ENCODE measurements around the gene INS.
"Not testable (repeated sequence)": the region's sequence is repeated elsewhere in the genome, so short reads cannot be mapped to it uniquely, and the experiment has no call there.

INS gene

DNA sequence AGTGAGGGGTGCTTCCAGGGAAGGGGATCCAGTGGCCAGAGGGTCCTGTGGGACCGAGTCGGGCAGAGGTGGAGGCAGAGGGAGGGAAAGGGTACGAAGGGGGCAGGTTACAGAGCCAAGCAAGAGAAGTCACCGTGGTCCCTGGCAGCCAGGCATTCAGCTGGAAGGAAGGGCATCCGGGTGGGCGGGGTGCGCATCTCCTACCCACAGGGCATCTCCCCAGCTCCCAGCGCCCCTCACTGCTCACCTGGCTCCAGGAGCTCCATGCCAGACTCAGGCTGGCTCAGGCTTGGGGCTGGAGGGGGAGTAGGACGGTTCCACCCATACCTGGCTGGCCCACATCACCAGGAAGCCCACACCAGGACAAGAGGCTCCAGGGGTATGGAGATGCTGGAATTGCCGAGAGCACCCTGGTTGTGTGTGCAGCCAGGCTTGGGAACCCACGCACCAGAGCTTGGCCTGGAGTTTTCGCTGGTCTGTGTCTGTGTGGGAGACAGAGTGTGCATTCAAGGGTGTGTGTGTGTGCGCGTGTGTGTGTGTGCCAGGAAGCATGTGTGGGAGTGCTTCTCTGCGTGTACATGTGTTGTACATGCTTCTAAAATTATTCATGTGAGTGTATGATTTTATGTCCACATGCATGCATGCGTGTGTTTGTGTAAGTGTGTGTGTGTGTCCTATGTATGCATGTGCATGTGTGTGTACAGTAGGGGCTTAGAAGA, 17.2 kb upstream of the INS start:
- H3K9me3 Mint-ChIP-seq, H3K27ac Mint-ChIP-seq, ATAC-seq, H3K4me1 Mint-ChIP-seq, H3K4me3 Mint-ChIP-seq, H3K36me3 Mint-ChIP-seq: not testable (repeated sequence)
- peaks cover 24% of the 10 kb centered on the region for H3K27me3 Mint-ChIP-seq

DNA sequence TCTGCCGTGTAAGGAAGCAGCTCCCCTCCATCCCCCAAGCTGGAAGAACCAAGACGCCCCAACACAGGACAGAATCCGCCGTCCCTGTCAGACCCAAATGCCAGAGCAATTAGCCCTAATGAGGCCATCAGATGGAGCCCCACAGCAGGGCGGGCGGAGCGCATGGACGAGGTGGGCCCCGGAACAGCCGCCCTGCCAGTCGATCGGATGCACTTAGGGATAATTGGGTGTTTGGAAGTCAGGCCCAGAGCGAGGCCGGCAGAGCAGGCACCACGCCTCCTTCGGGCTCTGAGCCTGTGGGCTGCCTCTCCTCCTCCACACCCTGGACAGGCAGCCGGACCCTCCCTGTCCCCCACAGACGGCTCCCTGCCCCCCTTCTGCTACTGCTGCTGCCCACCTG, 16.1 kb upstream of the INS start:
- Mint-ChIP-seq H3K9me3 (no peaks in the 10 kb centered on the region), H3K27me3 (peaks cover 29% of the 10 kb centered on the region), H3K4me1 (no peaks in the 10 kb centered on the region), H3K27ac (no peak overlapping the region), H3K36me3 (no peaks in the 10 kb centered on the region), H3K4me3 (no peak overlapping the region)
- ATAC-seq: no peak

DNA sequence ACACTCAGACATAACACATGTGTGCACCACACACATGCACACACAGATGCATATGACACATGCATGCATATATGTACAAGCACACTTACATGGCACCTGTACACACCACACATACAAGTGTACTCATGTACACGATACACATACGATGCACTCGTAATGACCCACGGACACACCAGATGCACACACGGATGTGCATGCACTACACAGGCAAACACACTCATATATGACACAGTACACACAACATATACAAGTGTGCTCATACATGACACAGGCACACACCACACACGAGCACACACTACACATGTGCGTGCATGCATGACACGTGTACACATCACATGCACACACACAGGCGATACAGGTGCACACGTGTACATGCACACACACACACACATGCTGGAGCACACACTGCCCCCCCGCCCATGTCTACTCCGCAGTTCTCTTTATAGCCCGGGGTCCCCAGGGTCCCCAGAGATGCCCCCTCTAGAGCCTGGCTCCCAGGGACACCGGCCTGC, 15.4 kb upstream of the INS start:
- no peaks in the 10 kb centered on the region for H3K4me1 Mint-ChIP-seq
- H3K27me3 Mint-ChIP-seq: peaks cover 29% of the 10 kb centered on the region
- H3K4me3 Mint-ChIP-seq: no peak overlapping the region
- H3K36me3 Mint-ChIP-seq: no peaks in the 10 kb centered on the region
- H3K9me3 Mint-ChIP-seq: no peaks in the 10 kb centered on the region
- H3K27ac Mint-ChIP-seq: no peak overlapping the region
- no peak for ATAC-seq

DNA sequence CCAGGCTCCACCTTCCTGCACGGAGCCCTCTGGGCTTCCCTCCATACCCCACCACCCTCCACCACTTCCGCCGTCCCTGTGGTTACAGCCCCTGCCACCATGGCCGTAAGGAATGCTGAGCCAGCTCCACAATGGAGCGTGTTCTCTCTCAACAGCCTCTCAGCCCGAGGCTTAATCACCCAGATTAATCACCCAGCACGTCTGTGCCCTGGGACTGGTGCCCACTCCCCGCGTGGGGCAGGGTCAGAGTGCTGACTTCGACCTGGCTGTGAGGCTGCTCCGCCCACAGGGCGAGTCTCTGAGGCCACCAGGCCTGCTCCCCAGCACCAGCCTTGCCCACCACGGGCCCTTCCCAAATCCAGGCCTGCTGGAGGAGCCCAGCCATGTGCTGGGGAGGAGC, 14.7 kb upstream of the INS start:
- H3K4me3 Mint-ChIP-seq: no peak overlapping the region
- peaks cover 23% of the 10 kb centered on the region for H3K27me3 Mint-ChIP-seq
- H3K9me3 Mint-ChIP-seq: no peaks in the 10 kb centered on the region
- no peak for ATAC-seq
- no peaks in the 10 kb centered on the region for H3K36me3 Mint-ChIP-seq
- H3K4me1 Mint-ChIP-seq: no peaks in the 10 kb centered on the region
- no peak overlapping the region for H3K27ac Mint-ChIP-seq

DNA sequence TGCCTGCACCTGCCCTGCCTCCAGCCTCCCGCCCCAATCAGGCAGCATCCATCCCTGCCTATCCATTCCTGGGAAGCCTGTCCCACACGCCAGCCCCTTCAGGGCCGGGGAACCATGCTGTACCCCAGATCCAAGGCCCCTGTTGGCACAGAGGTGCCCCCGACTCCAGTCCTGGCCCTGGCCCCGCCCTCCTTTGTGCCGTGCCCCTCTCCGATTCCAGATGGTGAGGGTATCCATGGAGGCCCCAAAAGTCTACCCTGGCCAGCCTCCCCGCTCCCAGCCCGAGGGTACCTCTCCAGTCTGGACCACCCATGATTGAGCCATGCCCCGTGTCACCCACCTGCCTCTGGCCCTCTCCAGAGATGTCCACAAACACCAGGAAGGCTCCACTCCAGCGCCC, 13.4 kb upstream of the INS start:
- H3K27me3 Mint-ChIP-seq: peaks cover 19% of the 10 kb centered on the region
- ATAC-seq: no peak
- H3K36me3 Mint-ChIP-seq: no peaks in the 10 kb centered on the region

DNA sequence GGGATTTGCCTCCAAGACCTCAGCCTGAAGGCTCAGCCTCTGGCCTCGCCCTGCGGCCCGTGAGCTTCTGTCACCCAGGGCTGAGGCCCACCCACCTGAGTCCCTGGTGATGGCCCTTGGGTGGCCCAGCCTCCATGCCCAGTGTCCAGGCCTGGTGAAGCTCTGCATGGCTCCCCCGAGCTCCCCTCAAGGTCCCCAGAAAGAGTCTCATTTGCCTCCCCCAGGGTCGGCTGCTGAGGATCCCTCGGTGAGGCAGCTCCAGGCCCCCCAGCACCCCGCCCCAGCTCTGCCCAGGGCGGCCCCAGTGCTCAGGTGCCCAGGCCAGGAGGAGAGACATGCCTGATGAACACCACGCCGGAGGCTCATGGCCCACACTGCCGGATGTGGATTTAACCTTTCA, 12.8 kb upstream of the INS start:
- Mint-ChIP-seq H3K27me3 (peaks cover 21% of the 10 kb centered on the region), H3K27ac (no peak overlapping the region), H3K4me3 (no peak overlapping the region), H3K4me1 (no peaks in the 10 kb centered on the region), H3K9me3 (no peaks in the 10 kb centered on the region), H3K36me3 (no peaks in the 10 kb centered on the region)
- ATAC-seq: no peak

More for the DNA sequence above, 13.4 kb upstream of the INS start:
- H3K27ac Mint-ChIP-seq: no peak overlapping the region
- H3K4me1 Mint-ChIP-seq: no peaks in the 10 kb centered on the region
- H3K9me3 Mint-ChIP-seq: no peaks in the 10 kb centered on the region
- no peak overlapping the region for H3K4me3 Mint-ChIP-seq

DNA sequence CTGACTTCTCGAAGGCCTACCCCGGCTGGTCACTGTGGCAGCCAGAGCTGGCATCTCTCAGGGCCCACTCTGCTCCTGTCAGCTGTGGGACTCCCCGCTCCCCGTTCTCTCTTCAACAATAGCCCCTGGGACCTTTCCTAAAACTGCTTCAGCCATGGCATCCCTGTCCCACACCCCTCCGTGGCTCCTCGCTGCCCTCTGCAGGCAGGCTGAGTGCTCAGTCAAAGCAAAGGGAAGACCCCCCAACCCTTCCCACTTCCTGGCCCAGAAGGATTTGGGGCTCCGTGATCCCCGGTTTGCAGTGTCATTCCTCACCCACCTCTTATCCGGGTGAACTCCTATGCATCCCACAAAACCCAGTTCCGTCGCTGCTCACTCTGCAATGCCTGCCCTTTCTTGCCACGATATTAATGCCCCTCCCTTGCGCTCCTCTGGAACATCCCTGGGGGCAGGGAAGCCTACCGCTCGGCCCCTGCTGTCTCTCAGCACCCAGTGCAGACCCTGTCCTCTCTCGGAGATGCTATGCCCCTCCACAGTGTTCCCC, 12.2 kb upstream of the INS start:
- Mint-ChIP-seq H3K27ac (no peak overlapping the region), H3K9me3 (no peaks in the 10 kb centered on the region), H3K4me1 (no peaks in the 10 kb centered on the region), H3K27me3 (peaks cover 26% of the 10 kb centered on the region), H3K36me3 (no peaks in the 10 kb centered on the region), H3K4me3 (no peak overlapping the region)
- no peak for ATAC-seq

DNA sequence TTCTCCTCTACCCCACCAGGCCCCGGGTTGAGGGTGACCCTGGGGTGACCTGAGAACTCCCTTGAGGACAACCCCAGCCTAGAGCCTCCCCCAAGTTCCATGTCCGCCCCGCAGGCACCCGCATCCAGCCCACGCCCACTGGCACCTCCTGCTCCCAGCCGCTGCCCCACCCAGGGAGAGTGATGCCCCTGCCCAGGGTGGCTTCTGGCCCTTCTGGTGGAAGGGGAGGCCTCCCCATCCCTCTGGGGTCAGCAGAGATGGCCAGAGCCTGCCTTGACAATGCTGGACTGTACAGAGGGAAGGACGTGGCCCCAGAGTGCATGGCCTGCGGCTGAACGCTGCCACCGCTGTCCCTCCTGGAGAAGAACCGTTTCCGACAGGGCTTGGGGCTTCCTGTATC, 11.7 kb upstream of the INS start:
- no peaks in the 10 kb centered on the region for H3K9me3 Mint-ChIP-seq
- no peaks in the 10 kb centered on the region for H3K4me1 Mint-ChIP-seq
- H3K27me3 Mint-ChIP-seq: peaks cover 32% of the 10 kb centered on the region
- ATAC-seq: no peak
- no peak overlapping the region for H3K4me3 Mint-ChIP-seq
- no peak overlapping the region for H3K27ac Mint-ChIP-seq
- H3K36me3 Mint-ChIP-seq: no peaks in the 10 kb centered on the region

DNA sequence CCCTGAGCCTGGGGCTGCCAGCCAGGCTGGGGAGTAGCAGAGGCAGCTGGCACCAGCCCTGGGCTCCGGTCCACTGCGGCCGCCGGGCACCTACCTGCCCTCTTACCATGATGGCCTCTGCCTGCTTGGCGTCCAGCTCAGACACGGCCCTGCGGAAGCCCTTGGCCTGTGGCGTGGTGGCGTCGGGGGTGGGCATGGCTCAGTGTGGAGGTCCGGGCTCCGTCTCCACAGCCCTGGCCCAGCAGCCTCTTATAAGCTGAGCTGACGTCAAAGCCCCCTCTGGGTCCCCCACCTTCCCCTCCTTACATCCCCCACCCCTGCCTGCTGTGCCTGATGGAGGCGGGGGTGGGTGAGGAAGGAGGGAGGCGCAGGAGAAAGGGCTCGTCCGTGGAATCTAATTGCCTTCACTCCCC, 10.6 kb upstream of the INS start, which contains the start of gene TH:
TH (minus strand) TSS at position 225 of the 413 bp plus-strand sequence; CDS start at position 196, 29 bp downstream.
- Mint-ChIP-seq H3K4me3 (no peak within 1 kb of the TSS), H3K9me3 (no peaks in the 10 kb centered on the region), H3K36me3 (no peaks in the 10 kb centered on the region), H3K27me3 (peaks cover 41% of the 10 kb centered on the region), H3K27ac (no peak within 1 kb of the TSS), H3K4me1 (no peaks in the 10 kb centered on the region)
- ATAC-seq: no peak

DNA sequence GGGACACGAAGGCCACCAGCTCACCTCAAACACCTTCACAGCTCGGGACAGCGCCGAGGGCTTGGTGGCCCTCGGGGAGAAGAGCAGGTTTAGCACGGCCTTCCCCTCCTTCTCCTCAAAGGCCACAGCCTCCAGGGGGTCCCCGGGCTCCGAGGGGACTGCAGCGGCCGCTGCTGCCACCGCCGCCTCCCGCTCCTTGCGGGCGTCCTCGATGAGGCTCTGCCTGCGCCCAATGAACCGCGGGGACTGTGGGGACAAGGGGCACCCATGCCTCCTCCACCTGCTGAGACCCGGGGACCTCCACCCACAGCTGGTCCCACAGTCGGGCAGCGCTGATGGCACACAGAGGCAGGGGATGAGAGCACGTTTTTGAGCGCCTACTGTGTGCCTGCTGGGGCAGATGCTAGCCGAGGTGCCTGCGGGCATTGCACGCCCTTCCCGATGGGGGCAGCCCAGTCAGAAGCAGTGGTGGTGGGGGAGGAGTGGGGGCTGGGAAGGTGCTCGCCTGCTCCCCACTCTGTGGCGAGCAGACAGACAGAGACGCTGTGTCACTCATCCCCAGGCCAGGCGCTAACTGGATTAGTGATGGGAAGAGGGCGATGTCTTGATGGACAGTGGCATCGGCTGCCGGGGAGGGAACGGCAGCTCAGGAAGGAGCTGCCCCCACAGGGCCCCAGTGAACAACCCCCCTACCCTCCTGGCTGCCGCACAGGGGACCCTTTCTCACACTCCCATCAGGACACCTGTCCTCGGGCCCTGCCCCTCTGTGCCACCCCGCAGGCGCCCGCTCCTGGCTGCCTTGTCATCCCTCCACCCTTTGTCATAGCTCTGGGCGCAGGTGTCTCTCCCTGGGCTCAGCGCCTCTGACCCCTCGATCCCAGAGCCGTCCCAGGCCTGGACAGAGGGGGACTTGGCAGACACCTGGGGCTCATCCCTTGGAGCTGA, 8.9 kb upstream of the INS start:
- no peak for ATAC-seq
- no peaks in the 10 kb centered on the region for H3K4me1 Mint-ChIP-seq
- no peak overlapping the region for H3K27ac Mint-ChIP-seq
- H3K4me3 Mint-ChIP-seq: no peak overlapping the region
- H3K36me3 Mint-ChIP-seq: no peaks in the 10 kb centered on the region
- no peaks in the 10 kb centered on the region for H3K9me3 Mint-ChIP-seq
- peaks cover 50% of the 10 kb centered on the region for H3K27me3 Mint-ChIP-seq

DNA sequence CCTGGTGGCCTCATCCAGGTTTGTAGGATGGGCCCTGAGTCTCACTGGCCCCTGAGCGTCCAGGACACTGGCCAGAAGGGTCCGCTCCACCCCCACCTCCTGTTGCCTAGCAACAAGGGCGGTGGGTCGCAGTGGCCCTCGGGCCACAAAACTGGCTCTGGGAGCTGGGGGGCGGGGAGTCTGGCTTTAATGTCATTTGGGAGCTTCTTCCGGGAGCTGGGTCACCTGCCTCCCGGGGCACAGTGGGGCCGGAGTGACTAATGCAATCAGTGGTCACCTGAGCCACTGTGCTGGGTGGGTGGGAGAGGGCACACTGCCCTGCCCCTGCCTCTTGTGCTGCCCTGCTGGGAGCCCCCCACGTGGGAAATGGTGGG, 8.0 kb upstream of the INS start:
- ATAC-seq: no peak
- no peaks in the 10 kb centered on the region for H3K4me1 Mint-ChIP-seq
- peaks cover 51% of the 10 kb centered on the region for H3K27me3 Mint-ChIP-seq
- H3K9me3 Mint-ChIP-seq: no peaks in the 10 kb centered on the region
- no peak overlapping the region for H3K4me3 Mint-ChIP-seq
- H3K27ac Mint-ChIP-seq: no peak overlapping the region
- no peaks in the 10 kb centered on the region for H3K36me3 Mint-ChIP-seq

DNA sequence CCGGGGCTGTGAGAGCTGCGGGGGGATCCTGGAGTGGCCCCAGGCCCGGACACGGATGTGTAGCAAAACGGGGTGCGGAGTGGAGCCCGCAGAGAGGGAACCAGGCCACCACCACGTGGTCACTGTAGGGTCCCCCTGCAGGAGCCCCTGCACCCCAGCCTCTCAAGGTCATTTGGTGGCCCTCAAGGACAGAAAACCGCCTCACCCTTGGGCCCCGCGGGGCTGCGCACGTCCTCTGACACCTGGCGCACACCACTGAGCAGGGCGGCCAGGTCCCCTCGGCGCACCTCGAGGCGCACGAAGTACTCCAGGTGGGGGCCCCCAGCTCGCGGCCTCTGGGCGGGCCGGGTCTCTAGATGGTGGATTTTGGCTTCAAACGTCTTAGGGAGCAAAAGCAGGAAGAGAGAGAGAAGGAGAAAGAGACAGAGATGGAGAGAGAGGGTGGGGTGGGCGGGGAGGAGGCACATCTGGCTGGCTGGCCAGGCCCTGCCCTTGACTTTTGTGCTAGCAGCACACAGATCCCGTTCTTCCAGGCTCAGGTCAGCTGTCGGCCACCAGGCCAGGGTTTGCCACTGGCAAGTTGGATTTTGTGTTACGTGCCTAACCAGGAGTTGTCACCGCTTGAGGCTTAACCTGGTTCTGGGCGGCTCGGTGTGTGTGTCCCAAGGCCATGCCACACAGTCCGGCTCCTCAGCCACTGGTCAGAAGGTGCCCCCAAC, 7.4 kb upstream of the INS start:
- Mint-ChIP-seq H3K4me3 (no peak overlapping the region), H3K36me3 (no peaks in the 10 kb centered on the region), H3K9me3 (no peaks in the 10 kb centered on the region), H3K27me3 (peaks cover 54% of the 10 kb centered on the region), H3K27ac (no peak overlapping the region), H3K4me1 (no peaks in the 10 kb centered on the region)
- ATAC-seq: no peak

DNA sequence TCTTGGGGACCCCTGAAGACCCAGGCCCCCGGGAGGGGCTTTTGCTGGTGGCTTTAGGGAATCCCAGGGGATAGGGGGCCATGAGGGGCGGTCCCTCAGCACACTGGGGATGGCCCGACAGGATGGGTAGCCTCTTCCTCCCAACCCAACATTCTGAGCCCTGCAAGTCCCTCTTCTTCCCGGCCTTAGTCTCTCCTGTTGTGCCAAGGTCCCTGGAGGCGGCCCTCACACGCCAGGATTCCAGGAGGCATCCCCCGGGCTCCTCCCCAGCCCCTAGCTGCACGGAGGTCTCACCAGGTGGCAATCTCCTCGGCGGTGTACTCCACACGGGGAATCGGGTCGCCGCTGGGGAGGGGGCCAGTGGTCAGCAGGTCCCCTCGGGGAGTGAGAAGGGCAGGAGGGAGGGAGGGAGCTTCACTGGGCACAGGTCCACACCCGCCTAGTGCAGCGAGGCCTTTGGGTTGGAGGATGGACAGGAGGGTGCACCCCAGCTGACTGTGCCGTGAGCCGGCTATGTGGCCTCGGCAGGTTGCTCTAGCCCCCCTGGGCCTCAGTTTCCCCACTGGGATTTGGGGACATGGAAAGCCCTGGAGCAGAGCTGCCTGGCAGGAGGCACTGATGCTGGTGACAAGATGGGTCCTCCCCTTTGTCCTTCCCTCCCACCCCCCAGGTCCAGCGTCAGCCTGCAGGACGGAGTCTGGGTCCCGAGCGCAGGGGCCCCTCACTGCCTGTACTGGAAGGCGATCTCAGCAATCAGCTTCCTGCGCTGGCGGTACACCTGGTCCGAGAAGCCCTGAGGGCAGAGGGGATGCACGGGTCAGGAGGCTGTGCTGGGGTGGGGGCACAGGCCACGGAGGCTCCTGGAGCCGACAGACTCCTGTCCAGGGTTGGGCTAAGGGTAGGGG, 6.4 kb upstream of the INS start:
- H3K36me3 Mint-ChIP-seq: no peaks in the 10 kb centered on the region
- no peaks in the 10 kb centered on the region for H3K4me1 Mint-ChIP-seq
- H3K4me3 Mint-ChIP-seq: no peak overlapping the region
- no peaks in the 10 kb centered on the region for H3K9me3 Mint-ChIP-seq
- H3K27me3 Mint-ChIP-seq: peaks cover 57% of the 10 kb centered on the region
- ATAC-seq: no peak
- H3K27ac Mint-ChIP-seq: no peak overlapping the region

DNA sequence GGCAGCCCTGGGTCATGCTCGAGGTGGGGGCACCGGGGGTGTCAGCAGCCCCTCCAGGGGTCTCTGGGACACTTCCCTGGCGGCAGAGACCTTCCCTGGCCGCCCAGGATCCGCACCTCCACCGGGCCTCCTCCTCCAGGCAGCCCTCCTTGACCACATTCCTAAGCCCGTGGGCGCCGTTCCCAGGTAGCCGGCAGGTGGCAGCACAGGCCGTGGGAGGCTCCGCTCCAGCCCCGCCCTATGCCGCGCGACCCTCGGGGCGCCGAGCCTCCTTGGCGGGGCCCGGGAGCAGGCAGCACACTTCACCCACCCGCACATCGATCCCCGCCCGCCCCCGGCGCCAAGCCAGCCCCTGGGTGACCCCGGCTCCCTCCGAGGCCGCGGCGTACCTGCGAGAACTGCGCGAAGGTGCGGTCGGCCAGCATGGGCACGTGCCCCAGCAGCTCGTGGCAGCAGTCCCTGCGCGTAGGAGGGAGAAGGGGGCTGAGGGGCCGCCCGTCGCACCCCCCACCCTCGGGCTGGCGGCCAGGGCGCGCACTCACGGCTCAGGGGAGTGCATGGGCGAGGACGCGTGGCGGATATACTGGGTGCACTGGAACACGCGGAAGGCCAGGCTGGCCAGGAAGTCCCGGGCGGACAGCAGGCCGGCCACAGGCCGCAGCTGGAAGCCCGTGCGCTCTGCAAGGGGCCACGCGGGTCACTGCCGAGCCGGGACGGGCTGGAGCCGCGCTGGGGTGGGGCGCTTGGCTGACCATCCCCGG, 5.3 kb upstream of the INS start:
- Mint-ChIP-seq H3K27ac (no peak overlapping the region), H3K27me3 (peaks cover 64% of the 10 kb centered on the region)
- ATAC-seq: no peak

More for the DNA sequence above, 5.3 kb upstream of the INS start:
- no peaks in the 10 kb centered on the region for H3K9me3 Mint-ChIP-seq
- H3K4me1 Mint-ChIP-seq: no peaks in the 10 kb centered on the region
- H3K36me3 Mint-ChIP-seq: no peaks in the 10 kb centered on the region
- no peak overlapping the region for H3K4me3 Mint-ChIP-seq
